Small intestine (tissue), 7 donors: ENCODE results near the gene RHBDF1. TPM values are rescaled to one million over a fixed set of nuclear protein-coding genes. Genes with fewer than 3 reads are reported as not detected.
"Not testable (repeated sequence)": the region's sequence is repeated elsewhere in the genome, so short reads cannot be mapped to it uniquely, and the experiment has no call there.

Source experiments
- DNase-seq, 2 donors: peaks; one replicate each; pipeline versions ENCODE4 v3.0.0 to v3.0.0-alpha.2; 2013
- FAIRE-seq: peaks from 2 replicates; lab custom pipeline; 2012; peaks lifted over from hg19 to GRCh38; lab: Jason Lieb, UNC
- H3K27ac ChIP-seq, 3 donors: one replicate each; pipeline ENCODE4 v1.5.1; 2013; ENCODE audit warnings: low read length in 2 of 3, mild to moderate bottlenecking in 2 of 3, control low read depth in 1 of 3, inconsistent platforms in 1 of 3, low read depth in 1 of 3, moderate library complexity in 1 of 3
- H3K27me3 ChIP-seq, 3 donors: one replicate each; pipeline ENCODE4 v1.6.1; 2013; ENCODE audit warnings: low read length in 3 of 3, inconsistent platforms in 1 of 3; ENCODE audit not compliant: control insufficient read depth in 3 of 3, insufficient read depth in 3 of 3
- H3K36me3 ChIP-seq, 3 donors: one replicate each; pipeline ENCODE4 v1.6.1; 2013; ENCODE audit warnings: low read length in 3 of 3, inconsistent platforms in 1 of 3, low read depth in 1 of 3, mild to moderate bottlenecking in 1 of 3, moderate library complexity in 1 of 3; ENCODE audit not compliant: control insufficient read depth in 3 of 3, insufficient read depth in 2 of 3
- H3K4me1 ChIP-seq, 3 donors: one replicate each; pipeline ENCODE4 v1.6.1; 2013; ENCODE audit warnings: low read length in 2 of 3, inconsistent platforms in 1 of 3, low read depth in 1 of 3, mild to moderate bottlenecking in 1 of 3, moderate library complexity in 1 of 3; ENCODE audit not compliant: control insufficient read depth in 3 of 3, insufficient read depth in 2 of 3
- H3K4me3 ChIP-seq, 3 donors: one replicate each; pipeline ENCODE4 v1.5.1; 2013; ENCODE audit warnings: low read length in 3 of 3, control low read depth in 1 of 3, inconsistent platforms in 1 of 3, low read depth in 1 of 3, mild to moderate bottlenecking in 1 of 3, moderate library complexity in 1 of 3
- H3K9me3 ChIP-seq, 2 donors: one replicate each; pipeline ENCODE4 v1.6.1; 2013; ENCODE audit warnings: low read depth in 1 of 2, low read length in 1 of 2; ENCODE audit not compliant: control insufficient read depth in 2 of 2, insufficient read depth in 1 of 2
- WGBS, 3 donors: extraction: QIAGEN DNeasy Blood & Tissue Kit; methylation state at CpG; one replicate each; pipeline ENCODE4 v1.1.7; 2013; 5-methylcytosine and 5-hydroxymethylcytosine counted together
- polyA plus RNA-seq, 4 donors: library from polyadenylated mRNA; stranded (reverse) in 3 of 4; unstranded in 1 of 4; fragments of 200-250 nt in 3 of 4; fragments of 120-200 nt in 1 of 4; gene quantifications; one replicate each; pipeline versions ENCODE4 v1.2.1 to v1.2.3, GENCODE V29; 2013
- donor health status: healthy with polysubstance abuse.
- donor health status: control.
- donor health status: control.
- donor health status: Bipolar disorder and iron deficiency.
- donor health status: healthy.

RHBDF1 gene
- polyA plus RNA-seq, 4 donors, result 10.1 to 28.6 (median 17.2) TPM

GRCh38 chr16:20886-21285 lies 51.5 kb downstream of the RHBDF1 start:
- 88 to 89% (median 88%) methylated on average over 11 to 12 of the region's 12 CpGs for WGBS, 3 donors
- H3K4me3 ChIP-seq, DNase-seq, FAIRE-seq, H3K27ac ChIP-seq, H3K4me1 ChIP-seq, H3K9me3 ChIP-seq, H3K27me3 ChIP-seq, H3K36me3 ChIP-seq: not testable (repeated sequence)

GRCh38 chr16:17062-17765 lies 55.2 kb downstream of the RHBDF1 start:
- FAIRE-seq, H3K36me3 ChIP-seq, H3K4me3 ChIP-seq, DNase-seq, H3K27me3 ChIP-seq, H3K9me3 ChIP-seq, H3K27ac ChIP-seq, H3K4me1 ChIP-seq: not testable (repeated sequence)
- 89 to 93% (median 91%) methylated on average over 16 to 19 of the region's 20 CpGs for WGBS, 3 donors

- H3K4me1 ChIP-seq, H3K27me3 ChIP-seq, H3K36me3 ChIP-seq, H3K9me3 ChIP-seq, FAIRE-seq, H3K27ac ChIP-seq, H3K4me3 ChIP-seq, DNase-seq: not testable (repeated sequence)
- WGBS, 3 donors, result 12 to 40% (median 25%) methylated on average over 6 to 14 of the region's 27 CpGs
Measured at GRCh38 chr16:10772-11171, 61.7 kb downstream of the RHBDF1 start.

GRCh38 chr16:9903-10665 lies 62.3 kb downstream of the RHBDF1 start:
- 67 to 71% (median 67%) methylated on average over 21 to 48 of the region's 48 CpGs for WGBS, 3 donors
- no peak for FAIRE-seq
- DNase-seq, result peak in 1 of 2 donors; percentile 24
- H3K4me1 ChIP-seq, result no peaks in the 10 kb centered on the region
- no peaks in the 10 kb centered on the region for H3K36me3 ChIP-seq
- H3K27me3 ChIP-seq, result no peaks in the 10 kb centered on the region
- peak overlapping the region in 1 of 3 donors; percentile 27 for H3K4me3 ChIP-seq
- peaks cover 0 to 5% of the 10 kb centered on the region in 2 donors for H3K9me3 ChIP-seq
- H3K27ac ChIP-seq, result no peak overlapping the region

Other genes with a start within 250 kb of the RHBDF1 start
- 10 to 100 TPM in 2 of 4 donors, 1 to 10 TPM in 2; 8.1 to 19.9 (median 10.4) TPM for gene POLR3K, start 19.0 kb downstream of the RHBDF1 start, polyA plus RNA-seq
- 10 to 100 TPM; 17.3 to 38.2 (median 27.6) TPM for gene SNRNP25, start 18.8 kb downstream of the RHBDF1 start, polyA plus RNA-seq
- gene MPG, start 5.6 kb upstream of the RHBDF1 start, polyA plus RNA-seq, result 10 to 100 TPM; 31.1 to 76.7 (median 68.1) TPM
- gene NPRL3, start 66.0 kb upstream of the RHBDF1 start, polyA plus RNA-seq, result 10 to 100 TPM in 2 of 4 donors, 1 to 10 TPM in 2; 5.9 to 22.6 (median 15.5) TPM
- 1 to 10 TPM in 1 of 4 donors, not detected in 3; 1.0 TPM for gene HBZ, start 80.0 kb upstream of the RHBDF1 start, polyA plus RNA-seq
- 1 to 10 TPM in 1 of 4 donors, not detected in 3; 1.8 TPM for gene HBM, start 93.3 kb upstream of the RHBDF1 start, polyA plus RNA-seq
- gene HBA2, start 100.2 kb upstream of the RHBDF1 start, polyA plus RNA-seq, result 100 to 1,000 TPM in 1 of 4 donors, 10 to 100 TPM in 1, 1 to 10 TPM in 1, not detected in 1; 3.2 to 515 (median 10.7) TPM
- gene HBA1, start 104.0 kb upstream of the RHBDF1 start, polyA plus RNA-seq, result 100 to 1,000 TPM in 1 of 4 donors, 1 to 10 TPM in 2, not detected in 1; 4.2 to 305 (median 4.3) TPM
- gene HBQ1, start 107.8 kb upstream of the RHBDF1 start, polyA plus RNA-seq, result under 1 TPM in 1 of 4 donors, not detected in 3; 0.43 TPM
- 100 to 1,000 TPM in 2 of 4 donors, 10 to 100 TPM in 2; 56.6 to 136 (median 94.9) TPM for gene LUC7L, start 156.8 kb upstream of the RHBDF1 start, polyA plus RNA-seq
- 100 to 1,000 TPM in 1 of 4 donors, 10 to 100 TPM in 3; 56.5 to 107 (median 66.3) TPM for gene FAM234A, start 162.2 kb upstream of the RHBDF1 start, polyA plus RNA-seq
- 10 to 100 TPM in 2 of 4 donors, 1 to 10 TPM in 1, under 1 TPM in 1; 0.49 to 20.1 (median 7.4) TPM for gene RGS11, start 203.3 kb upstream of the RHBDF1 start, polyA plus RNA-seq
- gene ARHGDIG, start 208.0 kb upstream of the RHBDF1 start, polyA plus RNA-seq, result 10 to 100 TPM in 3 of 4 donors, under 1 TPM in 1; 0.32 to 81.6 (median 14.2) TPM
- gene PDIA2, start 210.5 kb upstream of the RHBDF1 start, polyA plus RNA-seq, result 10 to 100 TPM in 3 of 4 donors, under 1 TPM in 1; 0.10 to 46.1 (median 28.6) TPM